Osteocyte (in vitro differentiated cells): ENCODE measurements around the gene RABGAP1L. TPM values are rescaled to one million over a fixed set of nuclear protein-coding genes. Genes with fewer than 3 reads are reported as not detected.
"Not testable (repeated sequence)": the region's sequence is repeated elsewhere in the genome, so short reads cannot be mapped to it uniquely, and the experiment has no call there.

Experiments
- DNase-seq: peaks from one replicate; pipeline ENCODE4 v3.0.0; 2021; ENCODE audit warnings: mixed read lengths; ENCODE audit not compliant: unreplicated experiment; ENCODE audit errors: extremely low spot score
- H3K27ac Mint-ChIP-seq: one replicate; pipeline ENCODE4 v1.8.0; 2021; ENCODE audit warnings: mild to moderate bottlenecking, mixed read lengths; ENCODE audit not compliant: unreplicated experiment
- H3K27me3 Mint-ChIP-seq: one replicate; pipeline ENCODE4 v1.8.0; 2021; ENCODE audit warnings: mixed read lengths; ENCODE audit not compliant: unreplicated experiment
- H3K36me3 Mint-ChIP-seq: one replicate; pipeline ENCODE4 v1.8.0; 2021; ENCODE audit warnings: mixed read lengths; ENCODE audit not compliant: unreplicated experiment
- H3K4me1 Mint-ChIP-seq: one replicate; pipeline ENCODE4 v1.8.0; 2021; ENCODE audit warnings: mixed read lengths; ENCODE audit not compliant: unreplicated experiment
- H3K4me3 Mint-ChIP-seq: one replicate; pipeline ENCODE4 v1.8.0; 2021; ENCODE audit warnings: mild to moderate bottlenecking, moderate library complexity, mixed read lengths; ENCODE audit not compliant: unreplicated experiment
- H3K9me3 Mint-ChIP-seq: one replicate; pipeline ENCODE4 v1.8.0; 2021; ENCODE audit warnings: mixed read lengths; ENCODE audit not compliant: unreplicated experiment
- CTCF ChIP-seq: fragments of 200-600 bp; sonication (generic); IDR thresholded peaks from 2 replicates; pipeline ENCODE4 v1.5.0; 2021; ENCODE audit warnings: antibody characterized with exemption, mild to moderate bottlenecking, moderate library complexity
- total RNA-seq: library from RNA; stranded (reverse); gene quantifications from 2 replicates; pipeline ENCODE4 v1.2.1, GENCODE V29; 2021

The RABGAP1L gene
- total RNA-seq, 1 donor from 2014 or later, result 29.3 TPM

GRCh38 chr1:174405219-174405618 is 245.9 kb downstream of the RABGAP1L start:
- no peak for DNase-seq
- no peak overlapping the region for H3K27ac Mint-ChIP-seq
- peaks cover 3% of the 10 kb centered on the region for H3K4me1 Mint-ChIP-seq
- no peaks in the 10 kb centered on the region for H3K27me3 Mint-ChIP-seq
- H3K36me3 Mint-ChIP-seq, result no peaks in the 10 kb centered on the region
- H3K4me3 Mint-ChIP-seq, result no peak overlapping the region
- TF ChIP-seq CTCF, result no peak
- H3K9me3 Mint-ChIP-seq, result peaks cover 3% of the 10 kb centered on the region

GRCh38 chr1:174406421-174406820 is 247.1 kb downstream of the RABGAP1L start:
- Mint-ChIP-seq H3K9me3 (peaks cover 4% of the 10 kb centered on the region), H3K27ac (no peak overlapping the region), H3K4me1 (peaks cover 3% of the 10 kb centered on the region), H3K36me3 (no peaks in the 10 kb centered on the region), H3K27me3 (no peaks in the 10 kb centered on the region), H3K4me3 (no peak overlapping the region)
- DNase-seq, result no peak
- TF ChIP-seq CTCF, result no peak

GRCh38 chr1:174407665-174408064 is 248.3 kb downstream of the RABGAP1L start:
- Mint-ChIP-seq H3K9me3 (peaks cover 9% of the 10 kb centered on the region), H3K4me1 (peaks cover 3% of the 10 kb centered on the region), H3K4me3 (no peak overlapping the region), H3K27ac (no peak overlapping the region), H3K27me3 (no peaks in the 10 kb centered on the region), H3K36me3 (no peaks in the 10 kb centered on the region)
- no peak for DNase-seq
- no peak for TF ChIP-seq CTCF

DNA sequence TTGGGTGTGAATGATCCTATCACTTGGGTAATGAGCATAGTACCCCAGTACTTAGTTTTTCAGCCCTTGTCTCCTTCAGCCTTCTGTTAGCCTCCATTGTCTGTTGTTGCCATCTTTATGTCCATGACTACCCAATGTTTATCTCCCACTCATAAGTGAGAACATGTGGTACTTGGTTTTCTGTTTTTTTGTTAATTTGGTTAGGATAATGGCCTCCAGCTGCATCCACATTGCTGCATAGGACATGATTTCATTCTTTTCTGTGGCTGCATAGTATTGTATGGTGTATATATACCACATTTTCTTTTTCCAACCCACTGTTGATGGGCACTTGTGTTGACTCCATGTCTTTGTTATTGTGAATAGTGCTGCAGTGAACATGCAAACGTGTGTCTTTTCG is 248.8 kb downstream of the RABGAP1L start:
- peaks cover 9% of the 10 kb centered on the region for H3K9me3 Mint-ChIP-seq
- DNase-seq, result no peak
- peaks cover 3% of the 10 kb centered on the region for H3K4me1 Mint-ChIP-seq
- H3K36me3 Mint-ChIP-seq, result no peaks in the 10 kb centered on the region
- no peak overlapping the region for H3K27ac Mint-ChIP-seq
- TF ChIP-seq CTCF, result no peak
- H3K27me3 Mint-ChIP-seq, result no peaks in the 10 kb centered on the region
- no peak overlapping the region for H3K4me3 Mint-ChIP-seq

- not testable (repeated sequence) for H3K4me3 Mint-ChIP-seq, H3K4me1 Mint-ChIP-seq, DNase-seq, H3K9me3 Mint-ChIP-seq, H3K36me3 Mint-ChIP-seq, H3K27me3 Mint-ChIP-seq, H3K27ac Mint-ChIP-seq
Observed at GRCh38 chr1:174409801-174410200, 250.5 kb downstream of the RABGAP1L start.

GRCh38 chr1:174413632-174414031 is 254.3 kb downstream of the RABGAP1L start:
- TF ChIP-seq CTCF, result no peak
- no peaks in the 10 kb centered on the region for H3K27me3 Mint-ChIP-seq
- no peak for DNase-seq
- peaks cover 9% of the 10 kb centered on the region for H3K9me3 Mint-ChIP-seq
- no peak overlapping the region for H3K27ac Mint-ChIP-seq
- H3K4me3 Mint-ChIP-seq, result no peak overlapping the region
- no peaks in the 10 kb centered on the region for H3K36me3 Mint-ChIP-seq
- peaks cover 6% of the 10 kb centered on the region for H3K4me1 Mint-ChIP-seq
